COLO668 (cell line): ENCODE data around the gene RHBDL1.

Experiments
- DNase-seq: peaks from one replicate; lab custom pipeline; 2025; ENCODE audit not compliant: unreplicated experiment; lab: John Stamatoyannopoulos, UW

RHBDL1 gene

DNA sequence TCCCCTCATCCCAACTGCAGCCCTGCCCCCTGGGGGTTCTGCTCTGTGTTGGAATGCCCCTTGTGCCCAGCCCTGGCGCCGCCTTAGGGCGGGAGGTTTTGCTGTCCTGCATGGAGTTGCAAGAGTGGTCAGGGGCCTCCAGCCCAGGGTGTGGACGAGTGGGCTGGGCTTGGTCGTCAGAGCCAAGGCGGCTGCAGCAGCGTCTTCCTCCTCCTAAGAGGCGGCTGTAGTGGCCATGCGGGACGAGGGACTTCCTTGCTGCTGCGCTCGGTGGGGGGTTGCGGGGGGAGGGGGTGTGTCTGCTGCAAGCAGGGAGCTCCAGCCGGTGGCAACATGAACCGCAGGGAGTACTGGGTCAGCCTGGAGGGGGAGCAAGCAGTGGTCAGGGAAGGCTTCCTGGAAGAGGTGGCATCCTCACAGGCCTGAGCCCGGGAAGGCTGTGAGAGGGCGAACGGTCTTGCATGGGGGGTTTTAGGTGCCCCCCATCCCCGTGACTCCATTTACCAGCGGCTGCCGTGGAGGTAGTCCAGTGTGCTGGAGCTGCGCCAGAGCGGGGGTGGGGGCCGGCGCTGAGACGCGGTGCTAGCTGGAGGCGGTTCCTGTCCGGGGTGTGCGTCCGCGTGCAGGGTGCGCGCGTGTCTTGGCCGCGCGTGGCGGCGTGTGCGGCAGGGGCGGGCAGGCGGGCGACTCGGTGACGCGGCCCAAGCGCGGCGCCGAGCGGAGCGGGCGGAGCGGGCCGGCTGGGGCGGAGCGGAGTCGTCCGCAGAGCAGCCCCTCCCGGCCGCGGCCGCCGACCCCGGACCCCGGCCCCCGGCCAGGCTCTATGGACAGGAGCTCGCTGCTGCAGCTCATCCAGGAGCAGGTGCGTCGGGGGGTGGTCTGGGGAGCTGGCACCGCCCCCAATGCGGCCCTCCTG, at the start of gene RHBDL1:
TSS of gene RHBDL1 (plus strand) at position 704 of the 916 bp plus-strand sequence. CDS start at position 824, 120 bp downstream.
- peak; percentile 41 for DNase-seq

DNA sequence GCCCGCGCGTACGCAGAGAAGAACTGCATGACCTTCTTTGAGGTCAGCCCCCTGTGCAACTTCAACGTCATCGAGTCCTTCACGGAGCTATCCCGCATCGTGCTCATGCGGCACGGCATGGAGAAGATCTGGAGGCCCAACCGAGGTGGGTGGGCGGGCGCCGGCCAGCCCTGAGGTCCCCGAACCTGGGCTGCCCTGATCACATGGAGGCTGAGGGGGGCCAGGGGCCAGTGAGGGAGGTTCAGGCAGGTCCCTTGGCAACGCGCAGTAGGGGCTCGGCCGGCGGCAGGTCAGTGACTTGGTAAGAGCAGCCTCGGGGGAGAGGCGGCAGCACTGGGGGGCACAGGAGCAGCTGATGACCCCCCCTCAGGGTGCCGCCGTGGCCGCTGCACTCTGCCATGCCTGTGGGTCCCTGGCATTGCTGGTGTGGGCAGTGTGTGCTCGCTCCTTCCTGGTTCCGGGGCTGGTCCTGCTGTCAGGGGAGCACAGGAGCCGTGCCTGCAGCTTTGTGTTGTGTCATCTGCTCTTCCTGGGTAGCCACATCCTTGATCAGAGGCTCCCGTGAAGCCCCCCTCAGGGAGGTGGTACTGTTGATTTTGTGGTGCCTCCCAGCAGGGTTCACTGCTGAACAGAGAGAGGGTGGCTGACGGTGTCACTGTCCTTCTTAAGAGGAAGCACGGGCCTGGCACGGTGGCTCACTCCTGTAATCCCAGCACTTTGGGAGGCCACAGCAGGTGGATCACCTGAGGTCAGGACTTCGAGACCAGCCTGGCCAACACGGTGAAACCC, 49.3 kb upstream of the RHBDL1 start:
- no peak for DNase-seq

DNA sequence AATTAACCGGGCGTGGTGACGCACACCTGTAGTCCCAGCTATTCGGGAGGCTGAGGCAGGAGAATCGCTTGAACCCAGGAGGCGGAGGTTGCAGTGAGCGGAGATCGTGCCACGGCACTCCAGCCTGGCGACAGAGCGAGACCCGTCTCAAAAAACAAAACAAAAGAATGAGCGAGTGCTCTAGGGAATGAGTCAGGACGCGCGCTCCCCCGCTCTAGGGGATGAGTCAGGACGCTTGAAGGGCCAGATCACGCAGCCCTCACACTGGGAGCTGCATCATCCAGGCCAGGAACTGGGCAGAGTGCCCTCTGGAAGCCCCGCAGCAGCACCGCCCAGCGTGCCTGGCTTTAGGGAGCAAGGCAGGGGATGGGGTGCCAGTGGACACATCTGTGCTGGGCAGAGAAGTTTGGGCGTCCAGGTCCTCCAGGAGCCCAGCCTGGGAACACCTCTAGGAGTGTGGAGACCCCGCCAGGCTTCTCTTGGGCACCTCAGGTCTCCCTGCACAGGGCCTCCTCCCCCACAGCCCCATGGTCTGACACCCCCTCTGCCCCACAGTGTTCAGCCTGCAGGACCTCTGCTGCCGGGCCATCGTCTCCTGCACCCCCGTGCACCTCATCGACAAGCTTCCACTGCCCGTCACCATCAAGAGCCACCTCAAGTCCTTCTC, 48.6 kb upstream of the RHBDL1 start:
- peak; percentile 59 for DNase-seq

DNA sequence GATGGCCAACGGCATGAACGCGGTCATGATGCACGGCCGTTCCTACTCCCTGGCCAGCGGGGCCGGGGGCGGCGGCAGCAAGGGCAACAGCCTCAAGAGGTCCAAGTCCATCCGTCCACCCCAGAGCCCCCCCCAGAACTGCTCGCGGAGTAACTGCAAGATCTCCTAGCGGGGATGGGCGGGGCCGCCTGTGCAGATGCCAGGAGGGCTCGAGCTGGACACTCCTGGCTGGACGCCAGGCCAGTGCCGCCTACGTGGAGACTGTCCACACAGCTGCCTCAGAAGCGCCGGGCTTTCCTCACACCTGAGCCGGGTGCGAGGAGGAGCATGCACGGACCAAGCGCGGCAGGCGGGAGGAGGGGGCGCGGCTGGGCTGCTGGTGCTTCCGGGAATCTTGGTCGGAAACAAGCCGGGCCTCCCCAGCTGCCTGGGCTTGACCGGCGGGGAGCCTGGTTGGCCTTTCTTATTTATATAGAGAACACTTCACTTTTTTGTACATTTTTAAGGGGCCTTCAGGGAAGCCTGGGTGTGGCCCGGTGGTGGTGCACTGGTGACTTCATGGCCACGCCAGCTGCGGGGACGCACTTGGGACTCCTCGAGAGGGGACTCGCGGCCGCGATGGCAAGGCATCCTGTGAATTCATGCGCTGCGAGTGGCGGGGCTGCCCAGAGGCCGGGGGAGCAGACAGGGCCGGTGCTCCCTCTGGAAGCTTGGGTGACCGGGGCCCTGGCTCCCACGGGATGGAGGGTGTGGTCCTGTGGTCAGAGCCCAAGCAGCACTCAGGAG, 47.8 kb upstream of the RHBDL1 start:
- DNase-seq: peak; percentile 88

DNA sequence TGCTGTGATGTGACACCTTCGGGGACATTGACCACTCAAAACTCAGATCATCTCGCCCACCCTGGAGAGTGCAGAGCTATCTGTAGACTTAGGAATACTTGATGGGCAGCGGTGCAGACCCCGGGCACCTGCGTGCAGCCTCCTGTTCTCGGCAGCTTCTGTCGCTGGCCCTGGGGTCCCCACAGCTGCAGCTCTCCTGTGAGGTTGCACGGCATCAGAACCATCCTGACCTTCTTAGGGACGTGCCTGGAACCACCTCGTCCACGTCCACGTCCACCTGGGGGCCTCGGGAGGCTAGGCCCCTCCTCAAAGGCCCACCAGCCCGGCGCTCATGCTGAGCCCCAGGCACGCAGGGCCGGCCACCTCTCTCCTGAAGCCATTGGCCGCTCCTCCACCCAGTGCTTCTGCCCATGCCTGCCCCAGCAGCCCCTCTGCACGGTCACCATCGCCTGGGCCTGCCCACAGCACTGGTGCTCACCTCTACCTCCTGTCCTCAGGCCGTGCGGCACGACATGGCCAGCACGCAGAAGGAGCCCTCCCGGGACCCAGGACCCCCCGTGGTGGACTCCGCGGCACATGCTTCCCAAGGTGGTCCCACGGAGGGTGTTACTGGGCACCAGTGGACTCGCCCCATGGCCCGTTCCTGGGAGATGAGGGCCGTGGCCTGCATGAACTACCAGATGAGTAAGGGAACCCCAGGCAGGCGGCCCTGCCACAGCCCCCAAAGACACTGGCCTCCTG, 47.0 kb upstream of the RHBDL1 start:
- DNase-seq: no peak

DNA sequence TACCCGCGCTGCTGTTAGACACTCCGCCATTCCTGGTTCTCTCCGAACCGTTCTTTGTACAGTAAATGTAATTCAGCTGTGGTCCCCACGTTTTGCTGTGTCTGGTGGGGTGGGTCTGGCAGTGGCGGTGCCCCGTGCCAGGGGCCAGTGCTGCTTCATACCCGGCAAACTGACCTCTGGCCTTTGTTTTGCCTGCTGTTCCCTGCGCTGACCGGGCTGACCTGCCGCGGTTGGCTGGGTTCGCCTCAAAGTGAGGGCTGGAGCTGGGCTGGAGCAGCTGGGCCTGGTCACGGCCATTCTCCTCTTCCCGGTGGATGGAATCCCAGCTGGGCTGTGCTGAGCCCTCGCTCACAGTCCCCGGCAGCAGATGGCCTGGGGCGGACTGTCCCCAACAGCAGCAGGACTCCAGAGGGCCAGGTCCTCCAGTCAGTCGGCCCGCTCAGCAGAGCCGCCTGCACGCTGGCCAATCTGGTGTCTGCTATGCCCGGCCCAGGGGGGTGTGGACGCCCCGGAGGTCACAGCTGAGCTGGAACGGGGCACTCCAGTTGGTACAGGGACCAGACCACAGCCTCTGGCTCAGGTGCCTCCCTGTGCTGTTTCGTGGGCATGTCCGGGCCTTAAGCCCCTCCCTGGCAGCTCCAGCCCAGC, 46.2 kb upstream of the RHBDL1 start:
- DNase-seq: no peak

DNA sequence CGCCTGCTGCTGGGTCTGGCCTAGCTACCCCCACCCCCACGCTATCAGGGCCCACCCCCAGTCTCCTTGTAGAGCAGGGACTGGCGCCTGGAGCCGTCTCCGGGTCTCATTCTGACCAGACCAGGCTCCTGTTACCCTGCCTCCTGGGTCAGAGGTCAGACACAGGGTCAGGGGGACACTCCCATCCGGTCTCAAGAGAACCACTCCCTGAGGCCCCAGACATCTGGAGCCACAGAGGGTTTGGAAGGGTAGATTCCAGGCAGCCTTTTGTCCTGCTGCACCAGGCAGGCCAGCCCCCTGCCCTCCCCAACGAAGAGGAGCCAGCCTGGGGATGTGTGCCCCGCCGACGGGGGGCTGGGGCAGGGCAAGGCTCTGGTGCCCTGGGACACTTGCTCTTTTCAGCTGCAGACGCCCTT, 45.6 kb upstream of the RHBDL1 start:
- DNase-seq: no peak

DNA sequence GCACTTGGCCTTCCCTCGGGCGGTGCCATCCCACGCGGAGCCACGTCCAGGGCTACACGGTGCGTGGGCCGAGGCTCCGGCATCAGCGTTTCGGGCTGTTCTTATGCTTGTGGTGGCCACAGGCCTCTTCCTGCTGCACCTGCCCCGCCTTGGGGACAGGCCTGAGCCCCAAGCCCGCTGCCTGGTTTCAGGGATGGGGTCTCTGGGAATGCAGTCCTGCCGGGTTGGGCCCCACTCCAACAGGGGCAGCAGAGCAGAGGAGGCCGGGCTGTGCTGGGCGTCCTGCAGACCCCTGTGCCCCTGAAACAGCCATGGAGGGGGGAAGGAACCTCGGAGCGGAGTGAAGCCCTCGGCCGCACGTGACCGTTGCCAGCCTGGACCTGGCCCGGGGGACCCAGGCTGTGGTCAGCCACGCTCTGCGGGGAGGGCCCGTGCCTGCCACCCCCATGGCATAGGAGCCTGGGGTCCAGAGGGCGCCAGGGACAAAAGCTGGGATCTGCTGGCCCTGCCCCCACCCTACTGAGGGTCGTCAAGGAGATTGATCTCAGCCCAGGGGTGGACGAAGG, 45.1 kb upstream of the RHBDL1 start:
- DNase-seq: no peak

DNA sequence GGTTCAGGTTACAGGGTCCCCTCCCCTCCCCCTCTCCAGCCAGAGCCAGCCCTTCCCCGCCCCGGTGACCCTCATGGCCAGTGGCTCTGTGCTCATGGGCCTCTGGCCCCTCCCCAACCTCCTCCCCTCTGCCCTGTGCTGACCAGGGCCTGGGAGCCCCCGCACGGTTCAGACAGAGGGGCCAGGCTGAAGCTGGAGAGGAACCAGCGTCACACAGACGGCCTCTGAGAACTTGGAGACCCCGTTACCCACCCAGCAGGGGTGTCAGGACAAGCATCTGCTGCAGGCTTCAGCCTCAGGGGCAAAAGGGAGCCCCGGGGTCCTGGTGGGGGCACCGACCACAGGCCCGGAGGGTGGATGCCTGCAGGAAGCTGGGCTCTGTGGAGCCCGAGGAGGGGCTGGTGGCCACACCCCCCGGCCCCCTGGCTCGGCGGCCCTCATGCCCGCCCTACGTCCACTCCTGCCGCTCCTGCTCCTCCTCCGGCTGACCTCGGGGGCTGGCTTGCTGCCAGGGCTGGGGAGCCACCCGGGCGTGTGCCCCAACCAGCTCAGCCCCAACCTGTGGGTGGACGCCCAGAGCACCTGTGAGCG, 44.6 kb upstream of the RHBDL1 start, which contains the start of gene WFIKKN1:
TSS of gene WFIKKN1 (plus strand) at position 171 of the 591 bp plus-strand sequence. CDS start at position 440, 269 bp downstream.
- peak; percentile 65 for DNase-seq

DNA sequence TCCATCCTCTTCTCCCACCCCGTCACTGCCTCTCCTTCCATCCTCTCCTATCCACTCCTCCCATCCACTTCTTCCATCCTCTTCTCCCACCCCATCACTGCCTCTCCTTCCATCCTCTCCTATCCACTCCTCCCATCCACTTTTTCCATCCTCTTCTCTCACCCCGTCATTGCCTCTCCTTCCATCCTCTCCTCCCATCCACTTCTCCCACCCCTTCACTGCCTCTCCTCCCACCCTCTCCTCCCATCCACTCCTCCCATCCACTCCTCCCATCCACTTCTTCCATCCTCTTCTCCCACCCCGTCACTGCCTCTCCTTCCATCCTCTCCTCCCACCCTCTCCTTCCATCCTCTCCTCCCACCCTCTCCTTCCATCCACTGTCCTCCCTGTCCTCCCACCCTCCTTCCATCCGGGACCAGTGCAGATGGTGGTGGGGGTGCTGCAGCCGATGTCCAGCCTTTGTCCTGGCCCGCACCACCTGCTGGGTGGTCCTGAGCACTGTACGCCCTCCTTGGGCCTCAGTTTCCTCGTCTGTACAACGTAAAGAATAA, 43.6 kb upstream of the RHBDL1 start:
- DNase-seq: no peak

DNA sequence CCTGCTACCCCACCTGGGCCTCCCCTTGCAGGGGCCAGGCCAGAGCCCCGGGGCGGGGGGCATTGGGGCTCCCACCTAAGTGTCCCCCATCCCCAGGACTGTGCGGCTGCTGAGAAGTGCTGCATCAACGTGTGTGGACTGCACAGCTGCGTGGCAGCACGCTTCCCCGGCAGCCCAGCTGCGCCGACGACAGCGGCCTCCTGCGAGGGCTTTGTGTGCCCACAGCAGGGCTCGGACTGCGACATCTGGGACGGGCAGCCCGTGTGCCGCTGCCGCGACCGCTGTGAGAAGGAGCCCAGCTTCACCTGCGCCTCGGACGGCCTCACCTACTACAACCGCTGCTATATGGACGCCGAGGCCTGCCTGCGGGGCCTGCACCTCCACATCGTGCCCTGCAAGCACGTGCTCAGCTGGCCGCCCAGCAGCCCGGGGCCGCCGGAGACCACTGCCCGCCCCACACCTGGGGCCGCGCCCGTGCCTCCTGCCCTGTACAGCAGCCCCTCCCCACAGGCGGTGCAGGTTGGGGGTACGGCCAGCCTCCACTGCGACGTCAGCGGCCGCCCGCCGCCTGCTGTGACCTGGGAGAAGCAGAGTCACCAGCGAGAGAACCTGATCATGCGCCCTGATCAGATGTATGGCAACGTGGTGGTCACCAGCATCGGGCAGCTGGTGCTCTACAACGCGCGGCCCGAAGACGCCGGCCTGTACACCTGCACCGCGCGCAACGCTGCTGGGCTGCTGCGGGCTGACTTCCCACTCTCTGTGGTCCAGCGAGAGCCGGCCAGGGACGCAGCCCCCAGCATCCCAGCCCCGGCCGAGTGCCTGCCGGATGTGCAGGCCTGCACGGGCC, 42.8 kb upstream of the RHBDL1 start:
- DNase-seq: no peak

DNA sequence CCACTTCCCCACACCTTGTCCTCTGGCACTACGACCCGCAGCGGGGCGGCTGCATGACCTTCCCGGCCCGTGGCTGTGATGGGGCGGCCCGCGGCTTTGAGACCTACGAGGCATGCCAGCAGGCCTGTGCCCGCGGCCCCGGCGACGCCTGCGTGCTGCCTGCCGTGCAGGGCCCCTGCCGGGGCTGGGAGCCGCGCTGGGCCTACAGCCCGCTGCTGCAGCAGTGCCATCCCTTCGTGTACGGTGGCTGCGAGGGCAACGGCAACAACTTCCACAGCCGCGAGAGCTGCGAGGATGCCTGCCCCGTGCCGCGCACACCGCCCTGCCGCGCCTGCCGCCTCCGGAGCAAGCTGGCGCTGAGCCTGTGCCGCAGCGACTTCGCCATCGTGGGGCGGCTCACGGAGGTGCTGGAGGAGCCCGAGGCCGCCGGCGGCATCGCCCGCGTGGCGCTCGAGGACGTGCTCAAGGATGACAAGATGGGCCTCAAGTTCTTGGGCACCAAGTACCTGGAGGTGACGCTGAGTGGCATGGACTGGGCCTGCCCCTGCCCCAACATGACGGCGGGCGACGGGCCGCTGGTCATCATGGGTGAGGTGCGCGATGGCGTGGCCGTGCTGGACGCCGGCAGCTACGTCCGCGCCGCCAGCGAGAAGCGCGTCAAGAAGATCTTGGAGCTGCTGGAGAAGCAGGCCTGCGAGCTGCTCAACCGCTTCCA, 42.0 kb upstream of the RHBDL1 start:
- DNase-seq: no peak

DNA sequence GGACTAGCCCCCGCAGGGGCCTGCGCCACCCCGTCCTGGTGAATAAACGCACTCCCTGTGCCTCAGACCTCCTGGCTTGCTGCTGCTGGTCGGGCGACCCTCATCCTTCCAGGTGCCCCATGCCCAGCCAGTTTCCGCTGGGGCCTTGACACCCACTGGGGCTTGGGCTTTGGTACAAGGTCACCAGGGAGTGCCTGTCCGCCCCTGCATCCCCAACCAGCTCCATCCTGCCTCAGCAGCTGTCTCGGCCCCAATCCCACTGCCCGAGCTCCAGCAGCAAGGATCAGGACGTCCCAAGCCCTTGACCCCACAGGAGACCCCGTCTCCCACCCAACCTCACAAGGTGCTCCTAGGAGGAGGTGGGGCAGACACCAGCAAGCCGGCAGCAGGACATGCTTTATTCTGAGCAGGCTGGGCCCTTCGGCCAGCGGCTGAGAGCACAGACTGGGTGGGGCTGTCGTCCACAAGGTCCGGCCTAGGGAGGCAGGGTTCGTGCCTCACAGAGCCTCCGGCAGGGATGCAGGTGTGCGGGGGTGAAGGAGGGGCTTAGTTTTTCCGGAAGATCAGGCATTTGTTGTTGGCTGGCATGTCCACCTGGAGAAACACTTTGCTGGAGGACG, 41.3 kb upstream of the RHBDL1 start:
- DNase-seq: no peak

DNA sequence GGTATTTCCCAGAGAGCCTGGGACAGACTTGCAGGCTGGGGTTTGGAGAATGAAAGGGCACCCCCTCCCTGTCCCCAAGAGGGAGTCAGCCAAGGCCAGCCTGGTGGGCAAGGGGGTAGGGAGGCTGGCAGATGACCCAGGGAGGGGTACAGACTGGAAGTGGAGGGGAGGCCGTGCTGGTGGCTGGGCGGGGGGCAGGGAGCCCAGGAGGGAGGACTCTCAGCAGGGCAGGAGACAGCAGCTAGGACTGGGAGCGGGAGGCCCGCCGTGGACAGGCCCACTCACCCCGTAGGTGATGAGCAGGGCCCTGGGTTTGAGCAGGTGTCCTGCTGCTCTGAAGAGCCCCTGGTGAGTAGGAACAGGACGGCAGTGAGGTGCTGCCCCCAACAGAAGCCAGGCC, 40.5 kb upstream of the RHBDL1 start:
- DNase-seq: no peak

DNA sequence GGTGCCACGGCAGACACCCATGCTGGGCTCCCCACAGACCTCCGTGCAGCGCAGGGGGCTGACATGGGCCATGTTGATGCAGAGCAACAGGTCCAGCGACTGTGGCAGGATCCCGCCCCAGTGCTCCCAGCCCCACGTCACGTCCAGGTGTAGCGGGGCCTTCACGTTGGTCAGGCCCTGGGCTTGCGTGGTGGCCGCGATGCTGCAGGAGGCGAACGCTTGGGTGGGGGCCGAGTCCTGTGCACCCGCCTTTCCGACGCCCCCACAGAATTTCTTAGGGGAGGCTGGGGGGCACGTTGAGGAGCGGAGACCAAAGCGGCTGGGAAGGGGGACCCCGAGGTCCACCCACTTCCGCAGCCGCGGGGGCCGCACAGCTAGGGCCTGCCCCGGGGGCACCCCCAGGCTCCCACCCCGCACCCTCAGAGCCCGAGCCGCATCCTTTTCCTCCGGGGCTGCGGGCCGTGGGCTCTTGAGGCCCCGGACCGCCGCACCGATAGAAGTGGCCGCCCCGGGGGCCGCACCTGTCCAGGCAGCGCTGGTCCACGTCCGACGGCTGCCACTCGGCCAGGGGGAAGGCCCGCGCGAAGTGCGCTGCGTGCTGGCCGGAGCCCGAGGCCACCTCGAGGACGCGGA, 39.8 kb upstream of the RHBDL1 start:
- DNase-seq: peak; percentile 44
